ENCODE results near the gene SORBS1.

SORBS1 gene

DNA sequence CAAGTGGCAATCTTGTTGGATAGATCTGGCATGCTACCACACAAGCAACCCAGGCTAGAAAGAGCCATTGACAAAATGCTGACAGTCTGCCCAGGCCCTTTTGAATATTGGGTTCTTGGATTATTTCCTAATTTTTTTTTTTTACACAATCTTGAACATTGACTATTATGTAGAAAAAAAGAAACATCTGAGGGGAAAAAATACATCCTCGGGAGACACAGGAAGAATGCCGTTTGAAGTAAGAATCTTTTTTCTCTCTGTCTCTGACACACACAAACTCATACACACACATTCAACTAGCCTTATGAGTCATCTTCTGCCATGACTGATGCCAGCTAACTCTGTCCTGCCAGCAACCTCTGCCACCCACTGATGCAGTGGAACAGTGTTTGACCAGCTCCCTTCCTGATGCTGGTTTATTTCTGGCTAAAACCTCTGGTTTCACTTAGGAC lies 47.2 kb downstream of the SORBS1 start:
- DNase-seq (ENCODE audit: low spot score) = peak; percentile 76

DNA sequence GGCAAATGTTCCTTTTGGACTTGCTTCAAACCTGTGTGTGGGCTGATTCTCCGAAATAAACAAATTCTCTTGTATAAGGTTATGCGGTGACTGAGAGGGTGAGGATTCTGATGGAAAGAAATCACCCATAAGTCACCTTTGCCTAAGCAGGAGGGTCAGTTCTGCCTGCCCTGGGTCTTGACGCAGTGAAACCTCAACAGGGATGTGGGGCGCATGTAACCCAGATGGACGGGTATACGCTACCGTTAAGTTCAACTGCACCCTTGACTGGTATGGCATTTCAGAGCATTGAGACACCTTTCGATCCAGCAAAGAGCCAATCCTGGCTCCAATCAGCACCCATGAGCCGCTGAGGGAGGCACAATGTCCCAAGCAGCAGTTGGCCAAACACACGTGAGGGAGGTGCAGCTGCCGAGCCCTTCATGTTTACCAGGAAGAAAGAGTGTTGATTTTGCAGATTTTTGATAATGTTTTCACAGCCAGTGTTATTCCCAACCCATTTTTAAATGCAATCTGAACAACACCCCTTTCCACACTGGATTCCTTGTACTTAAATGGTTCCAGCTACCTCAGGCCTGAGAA lies 48.1 kb downstream of the SORBS1 start:
- DNase-seq (ENCODE audit: low spot score) = no peak

DNA sequence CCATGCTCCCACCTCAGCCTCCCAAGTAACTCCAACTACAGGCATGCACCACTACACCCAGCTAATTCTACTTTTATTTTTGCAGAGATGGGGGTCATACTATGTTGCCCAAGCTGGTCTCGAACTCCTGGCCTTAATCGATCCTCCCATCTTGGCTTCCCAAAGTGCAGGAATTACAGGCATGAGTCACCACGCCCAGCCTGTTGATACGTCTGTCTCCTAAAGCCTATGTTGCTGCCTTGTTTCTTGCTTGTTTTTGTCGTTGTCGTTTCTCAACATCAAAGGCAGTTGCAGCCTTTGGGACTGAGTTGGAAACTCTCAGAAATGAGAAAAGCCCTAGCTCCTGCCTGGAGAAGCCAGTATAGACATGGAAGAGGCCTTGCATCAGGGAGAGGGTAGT lies 49.9 kb downstream of the SORBS1 start:
- DNase-seq (ENCODE audit: low spot score) = no peak

DNA sequence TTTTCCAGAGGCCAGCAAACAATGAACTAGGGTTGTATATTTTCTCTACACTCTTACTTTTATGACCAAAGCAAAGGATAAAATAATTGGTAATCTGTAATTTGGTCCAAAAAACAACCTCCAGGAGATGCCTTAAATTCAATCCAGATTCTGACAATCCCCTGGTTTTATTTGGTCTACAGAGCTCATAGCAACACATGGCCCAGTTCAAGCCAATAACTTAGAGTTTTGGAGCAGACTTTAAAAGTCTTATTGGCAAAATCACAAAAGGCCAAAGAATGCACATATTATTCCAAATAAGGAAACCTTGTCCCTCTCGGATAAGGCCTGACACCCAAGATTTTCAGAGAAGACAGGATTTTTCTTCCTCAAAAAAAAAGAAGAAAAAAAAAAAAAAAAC lies 51.9 kb downstream of the SORBS1 start:
- no peak for DNase-seq (ENCODE audit: low spot score)

DNA sequence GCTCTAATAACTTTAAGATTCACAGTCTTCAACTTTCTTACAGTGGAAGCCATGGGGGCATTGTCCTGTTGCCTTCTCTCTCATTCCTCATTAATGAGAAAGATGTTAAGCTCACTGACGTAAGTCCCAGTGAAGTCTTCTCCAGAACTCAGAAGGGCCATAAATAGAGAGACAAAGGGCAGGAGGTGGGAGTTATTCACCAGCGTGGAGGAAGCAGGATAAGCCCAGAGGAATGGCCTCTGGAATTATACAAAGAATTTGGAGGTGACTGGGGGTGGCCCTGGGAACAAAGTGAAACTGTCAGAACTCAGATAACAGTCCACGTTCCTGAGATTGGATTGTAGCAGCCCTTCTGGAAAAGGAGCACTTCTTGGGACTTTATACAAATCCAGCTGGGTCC lies 52.4 kb downstream of the SORBS1 start:
- no peak for DNase-seq (ENCODE audit: low spot score)

DNA sequence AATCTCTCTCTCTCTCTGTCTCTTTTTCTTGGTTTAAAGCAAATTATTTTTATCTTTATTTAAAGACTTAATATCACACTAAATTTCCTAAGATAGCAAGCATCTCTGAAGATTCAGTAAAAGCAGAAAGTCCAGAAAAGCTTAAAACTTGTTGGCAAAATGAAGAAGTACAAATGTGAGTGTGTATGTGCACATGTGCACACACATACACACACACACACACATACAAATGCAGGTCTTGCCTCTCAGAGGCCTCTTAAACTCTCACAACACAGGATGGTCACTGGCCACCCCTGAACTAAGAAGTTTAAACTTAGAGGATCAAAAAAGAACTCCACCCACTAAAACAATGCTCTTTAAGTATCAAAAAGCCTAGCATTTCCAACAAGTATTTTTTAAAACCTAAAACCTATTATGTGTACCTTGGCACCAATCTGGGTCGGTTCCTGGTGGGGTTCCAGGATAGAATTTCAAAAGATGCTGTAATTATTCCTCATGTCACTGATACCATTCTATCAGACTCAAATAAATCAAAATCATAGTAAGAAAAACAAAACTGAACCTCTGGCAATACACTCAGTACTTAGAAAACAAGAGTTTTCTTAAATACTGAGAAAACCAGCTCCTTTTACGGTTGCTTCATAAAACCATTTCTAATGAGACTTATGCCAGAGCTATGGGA lies 55.0 kb downstream of the SORBS1 start:
- no peak for DNase-seq (ENCODE audit: low spot score)

DNA sequence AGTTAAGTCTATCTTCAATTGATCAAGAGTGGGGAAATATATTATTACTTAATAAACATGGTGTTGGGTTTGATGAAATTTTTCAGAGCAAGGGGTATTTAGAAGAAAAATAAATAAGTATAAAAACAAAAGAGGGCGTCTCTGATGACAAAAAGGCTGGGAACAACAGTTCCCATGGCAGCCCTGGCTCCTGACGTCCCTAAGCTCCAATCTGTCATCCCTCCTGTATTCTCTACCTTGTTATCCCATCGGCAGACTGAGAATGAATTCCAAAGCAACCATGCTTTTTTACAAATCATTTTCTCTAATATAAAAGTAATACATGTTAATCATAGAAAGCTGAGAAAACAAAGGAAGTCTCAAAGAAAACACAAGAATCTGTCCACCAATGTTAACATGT lies 55.5 kb downstream of the SORBS1 start:
- no peak for DNase-seq (ENCODE audit: low spot score)

DNA sequence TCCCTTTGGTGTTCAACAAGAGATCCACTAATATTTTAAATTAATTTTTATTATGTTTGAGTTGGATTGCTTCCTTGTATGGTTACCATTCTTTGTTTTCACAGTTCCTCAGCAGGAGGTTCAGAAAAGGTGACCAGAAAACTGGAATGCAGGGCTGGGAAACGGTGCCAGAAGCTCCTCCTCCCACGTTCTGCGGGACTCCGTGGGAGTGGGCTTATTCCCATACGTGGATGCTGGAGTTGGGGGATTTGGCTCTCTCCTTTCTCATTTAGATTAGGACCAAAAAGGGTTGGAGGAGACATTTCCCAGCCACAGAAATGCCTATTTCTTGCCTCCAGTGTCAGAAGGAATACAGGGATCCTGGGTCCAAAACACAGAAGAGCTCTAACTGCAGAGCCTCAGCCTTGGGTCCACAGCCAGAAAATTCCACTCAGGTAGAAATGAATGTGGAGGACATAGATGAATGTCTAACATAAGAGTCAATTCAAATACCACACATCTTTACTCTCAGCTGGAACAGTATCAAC lies 56.0 kb downstream of the SORBS1 start:
- DNase-seq (ENCODE audit: low spot score) = no peak

DNA sequence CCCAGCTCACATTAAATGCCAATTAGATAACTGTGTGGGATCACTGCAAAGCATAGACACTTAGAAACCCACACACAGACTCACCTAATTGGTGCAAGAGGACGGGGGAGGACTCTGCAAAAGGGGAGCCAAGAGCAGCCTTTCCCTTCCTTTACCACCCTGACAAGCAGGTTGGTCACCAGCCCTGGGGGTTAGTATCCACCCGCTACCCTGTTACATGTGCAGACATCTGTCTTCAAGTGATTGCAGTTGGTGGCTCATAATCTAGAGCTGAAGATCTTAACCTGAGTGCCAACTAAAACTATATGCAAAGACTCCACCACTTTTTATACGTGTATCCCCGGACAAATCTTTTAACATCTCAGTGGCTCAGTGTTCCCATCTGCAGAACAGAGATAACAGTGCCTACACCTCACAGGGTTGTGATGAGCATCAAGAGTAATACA lies 56.9 kb downstream of the SORBS1 start:
- no peak for DNase-seq (ENCODE audit: low spot score)

DNA sequence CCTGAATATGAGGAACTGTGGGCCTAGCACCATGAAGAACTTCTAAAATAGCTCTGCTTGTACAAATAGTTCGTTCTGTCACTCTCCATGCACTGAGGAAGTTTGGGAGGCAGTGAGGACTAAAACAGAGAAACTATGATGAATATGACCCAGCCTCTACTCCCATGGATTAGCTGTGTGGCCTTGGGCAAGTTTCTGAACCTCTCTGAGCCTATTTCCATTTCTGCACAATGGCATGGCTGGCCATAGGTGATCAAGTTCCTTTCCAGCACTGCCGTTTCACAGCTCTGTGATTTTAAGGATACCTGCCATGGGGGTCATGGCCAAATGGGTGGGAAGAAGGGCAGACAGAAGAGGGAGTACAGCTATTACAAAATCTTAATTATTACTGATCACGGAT lies 57.6 kb downstream of the SORBS1 start:
- DNase-seq (ENCODE audit: low spot score) = no peak

DNA sequence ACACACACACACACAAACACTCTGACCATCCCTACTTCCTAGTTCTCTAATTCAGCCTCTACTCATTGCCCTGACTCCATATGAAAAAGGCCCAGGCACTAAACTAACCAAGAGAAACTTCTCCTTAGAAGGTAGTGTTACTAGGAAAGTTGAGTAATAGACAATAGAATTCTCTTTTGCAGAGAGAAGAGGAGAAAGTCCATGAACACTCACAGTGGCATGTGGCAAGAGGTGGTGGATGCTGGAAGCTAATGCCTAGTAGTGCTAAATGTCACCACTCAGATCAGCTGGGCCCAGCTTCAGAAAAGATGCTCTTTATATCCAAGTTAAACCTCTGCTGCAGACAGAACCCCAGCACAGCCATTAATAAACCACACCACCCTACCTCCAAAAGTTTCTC lies 58.2 kb downstream of the SORBS1 start:
- no peak for DNase-seq (ENCODE audit: low spot score)

DNA sequence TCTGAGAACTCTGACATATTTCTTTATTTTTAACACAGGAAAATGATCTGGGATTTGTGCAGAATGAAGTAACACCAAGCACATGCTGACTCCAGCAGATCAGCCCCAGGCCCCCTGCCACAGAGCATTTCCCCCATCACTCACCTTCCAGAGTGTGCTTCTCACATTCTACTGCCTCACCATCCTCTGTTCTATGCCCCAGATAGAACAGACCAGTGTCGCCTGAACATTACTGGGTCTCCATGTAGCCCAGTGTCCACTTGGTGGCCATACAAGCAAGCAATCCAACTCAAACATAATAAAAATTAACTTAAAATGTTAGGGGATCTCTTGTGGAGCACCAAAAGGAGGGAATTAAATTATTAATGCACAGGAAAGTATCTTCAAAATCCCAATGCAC lies 58.8 kb downstream of the SORBS1 start:
- no peak for DNase-seq (ENCODE audit: low spot score)

DNA sequence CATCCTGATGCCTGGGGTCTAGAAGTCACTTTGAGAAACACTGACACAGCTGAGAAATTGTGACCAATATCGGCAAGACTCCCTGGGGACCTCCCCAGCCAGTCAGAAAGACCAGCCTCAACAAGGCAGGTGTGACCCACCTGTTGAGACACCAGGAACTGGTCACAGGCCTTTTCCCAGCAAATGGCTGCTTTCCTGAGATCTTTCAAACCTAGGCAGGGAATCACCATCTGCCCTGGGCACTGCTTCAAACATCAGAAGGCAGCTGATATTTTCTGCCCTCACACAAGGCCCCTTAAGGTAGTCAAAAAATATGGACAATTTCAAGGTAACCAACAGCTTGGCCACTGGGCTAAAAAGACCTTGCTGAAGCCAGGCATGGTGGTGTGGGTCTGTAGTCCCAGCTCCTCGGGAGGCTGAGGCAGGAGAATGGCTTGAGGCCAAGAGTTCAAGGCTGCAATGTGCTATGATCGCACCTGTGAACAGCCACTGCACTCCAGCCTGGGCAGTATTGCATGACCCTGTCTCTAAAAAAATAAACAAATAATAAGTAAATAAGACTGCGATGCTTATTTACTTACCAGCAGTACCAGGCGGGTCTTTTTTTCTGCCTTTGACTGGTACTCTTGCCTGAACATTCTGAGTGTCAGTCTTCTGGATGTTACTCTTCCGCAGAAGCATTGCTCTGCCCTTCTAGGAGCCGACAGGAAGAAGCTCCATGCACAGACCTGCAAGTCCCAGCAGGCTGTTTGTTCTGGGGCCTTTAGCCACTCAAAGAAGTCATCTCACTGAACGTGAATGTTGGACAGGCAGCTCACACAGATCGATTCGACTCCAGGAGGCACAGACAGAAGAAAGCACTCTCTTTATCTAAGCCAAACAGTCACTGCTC lies 59.7 kb downstream of the SORBS1 start:
- DNase-seq (ENCODE audit: low spot score) = no peak

DNA sequence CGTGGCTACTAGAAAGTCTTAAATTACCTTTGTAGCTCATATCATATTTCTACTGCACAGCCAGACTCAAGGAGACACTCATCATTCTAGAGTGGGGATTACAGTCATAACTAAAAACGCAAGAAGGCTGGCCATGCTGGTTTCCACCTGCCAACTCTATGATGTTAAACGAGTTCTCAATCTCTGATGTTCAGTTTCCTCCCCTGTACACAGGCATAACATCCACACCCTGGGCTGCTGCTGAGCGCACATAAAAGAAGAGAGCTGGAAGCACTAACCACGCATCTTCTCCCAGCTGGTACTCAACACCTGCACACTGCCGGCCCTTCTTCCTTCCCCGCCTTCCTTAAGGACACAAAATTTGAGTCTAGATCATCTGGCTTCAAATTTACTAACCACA lies 60.5 kb downstream of the SORBS1 start:
- DNase-seq (ENCODE audit: low spot score) = no peak

DNA sequence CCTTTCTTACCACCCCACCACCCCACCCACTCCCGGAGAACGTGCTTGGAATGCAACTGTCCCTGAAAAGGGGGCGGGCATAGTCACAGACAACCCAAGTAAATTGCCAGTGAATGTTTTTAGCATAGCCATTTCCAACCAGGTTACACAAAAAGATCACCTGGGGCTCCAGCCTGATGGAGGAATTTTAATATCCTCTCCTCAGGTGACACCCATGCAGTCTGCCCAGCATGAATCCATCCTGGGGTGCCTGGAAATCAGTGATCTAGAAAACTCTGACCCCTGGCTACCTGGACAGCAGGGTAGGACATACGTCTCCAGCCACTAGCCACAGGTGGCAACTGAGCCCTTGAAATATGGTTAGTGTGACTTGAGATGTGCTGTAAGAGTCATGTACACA lies 61.1 kb downstream of the SORBS1 start:
- DNase-seq (ENCODE audit: low spot score) = no peak

DNA sequence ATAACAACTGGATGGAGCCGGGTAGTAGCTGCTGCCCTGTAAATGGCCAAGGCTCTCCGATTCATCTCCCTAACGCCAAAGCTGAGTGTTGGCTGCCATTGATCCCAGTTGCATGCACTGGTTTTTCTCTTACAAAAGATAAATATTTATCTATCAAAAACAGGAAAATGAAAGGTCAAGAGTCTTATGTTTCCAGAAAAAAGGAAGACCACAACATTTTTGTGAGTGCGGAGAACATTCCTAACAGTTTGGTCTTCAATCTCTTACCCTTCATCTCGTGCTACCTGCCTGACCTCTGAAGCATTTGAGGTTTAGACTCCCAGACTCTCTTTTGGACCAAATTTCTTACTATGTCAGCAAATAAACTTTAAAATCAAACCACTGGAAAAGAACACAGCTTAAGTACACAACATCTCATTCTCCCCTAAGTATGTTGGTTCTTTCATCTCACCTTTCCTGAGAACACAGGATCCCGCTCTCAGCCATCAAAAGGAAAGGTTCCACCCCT lies 61.6 kb downstream of the SORBS1 start:
- no peak for DNase-seq (ENCODE audit: low spot score)

DNA sequence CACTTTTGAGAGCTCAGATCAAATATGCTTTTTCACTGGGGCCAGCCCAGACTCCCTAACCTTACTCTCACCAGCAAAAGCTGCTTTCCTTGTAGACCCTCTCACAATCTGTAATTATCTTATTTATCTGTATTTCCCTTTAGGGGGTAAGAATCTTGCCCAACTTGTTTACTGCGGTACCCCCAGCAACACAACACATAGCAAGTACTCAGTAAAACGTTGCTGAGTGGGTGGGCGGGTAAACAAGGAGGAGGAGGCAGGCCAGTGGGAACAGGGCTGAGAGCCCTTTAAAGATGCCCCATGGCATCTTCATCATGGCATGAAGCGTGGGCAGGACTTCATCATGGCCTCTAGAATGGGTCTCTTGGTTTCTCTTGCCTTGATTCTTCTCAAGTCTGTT lies 64.2 kb downstream of the SORBS1 start:
- DNase-seq (ENCODE audit: low spot score) = no peak

DNA sequence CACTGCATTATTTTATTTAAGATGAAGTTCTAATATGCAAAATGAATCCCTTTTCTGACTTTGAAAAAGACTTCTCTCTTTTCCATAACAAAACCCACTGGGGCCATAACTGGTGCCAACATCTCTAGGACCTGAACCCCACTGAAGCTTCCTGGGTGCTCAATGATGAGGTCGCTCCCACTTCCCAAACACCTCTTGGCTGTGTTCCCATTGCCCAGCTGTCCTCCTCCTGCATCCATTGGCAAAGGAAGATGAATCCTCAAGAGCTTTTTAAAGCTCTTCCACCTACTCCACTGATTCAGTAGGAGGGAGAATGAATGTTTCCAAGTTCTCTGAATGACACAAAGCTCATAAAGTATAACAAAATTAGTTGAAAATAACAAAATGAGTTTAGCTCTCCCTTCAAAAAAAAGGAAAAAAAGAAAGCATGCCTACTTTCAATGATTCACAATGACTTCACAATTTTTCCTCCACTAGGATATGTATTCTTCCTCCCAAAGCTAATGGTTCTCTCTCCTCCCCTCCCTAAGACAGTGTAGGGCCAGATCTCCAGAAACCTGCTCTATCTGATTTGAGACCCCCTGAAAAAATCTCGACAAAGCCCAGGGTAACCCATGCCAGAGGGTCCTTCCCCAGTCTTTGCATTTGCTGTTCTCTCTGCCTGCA lies 64.8 kb downstream of the SORBS1 start:
- DNase-seq (ENCODE audit: low spot score) = no peak

DNA sequence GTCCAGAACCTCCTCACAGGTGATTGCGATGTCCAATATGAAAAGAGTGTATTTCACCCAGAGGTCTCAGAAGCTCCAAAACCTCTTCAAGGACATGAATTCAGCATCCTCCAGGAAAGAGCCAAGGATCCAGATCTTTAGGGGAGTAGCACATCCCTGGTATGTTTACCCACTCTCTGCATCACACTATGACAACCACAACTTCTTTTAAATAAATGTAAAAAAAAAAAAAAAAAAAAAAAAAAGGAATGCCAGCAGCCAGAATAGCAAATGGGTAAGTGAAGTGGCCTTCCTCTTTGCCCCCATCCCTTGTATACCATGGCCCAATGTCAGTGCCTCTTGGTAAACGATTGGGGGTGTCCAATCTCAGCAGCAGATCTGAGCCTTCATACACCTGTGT lies 67.3 kb downstream of the SORBS1 start:
- DNase-seq (ENCODE audit: low spot score) = no peak

DNA sequence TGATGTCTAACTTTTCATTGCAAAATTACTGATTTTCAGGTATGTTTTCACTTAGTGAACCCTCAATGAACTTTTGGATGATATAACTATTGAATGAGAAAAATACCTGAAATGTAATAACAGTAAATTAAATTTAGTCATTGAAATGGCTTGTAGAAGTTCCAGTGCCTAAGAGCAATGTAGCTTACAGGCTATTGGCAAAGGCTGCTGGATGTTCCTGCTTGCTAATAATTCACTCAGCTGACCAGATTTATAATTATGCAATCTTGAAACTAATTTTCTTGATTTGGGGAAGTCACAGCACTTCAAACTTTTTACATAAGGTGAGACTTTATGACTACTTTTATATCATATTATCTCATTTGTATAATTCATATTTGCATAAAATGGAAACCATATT lies 73.2 kb downstream of the SORBS1 start:
- DNase-seq (ENCODE audit: low spot score) = no peak

DNA sequence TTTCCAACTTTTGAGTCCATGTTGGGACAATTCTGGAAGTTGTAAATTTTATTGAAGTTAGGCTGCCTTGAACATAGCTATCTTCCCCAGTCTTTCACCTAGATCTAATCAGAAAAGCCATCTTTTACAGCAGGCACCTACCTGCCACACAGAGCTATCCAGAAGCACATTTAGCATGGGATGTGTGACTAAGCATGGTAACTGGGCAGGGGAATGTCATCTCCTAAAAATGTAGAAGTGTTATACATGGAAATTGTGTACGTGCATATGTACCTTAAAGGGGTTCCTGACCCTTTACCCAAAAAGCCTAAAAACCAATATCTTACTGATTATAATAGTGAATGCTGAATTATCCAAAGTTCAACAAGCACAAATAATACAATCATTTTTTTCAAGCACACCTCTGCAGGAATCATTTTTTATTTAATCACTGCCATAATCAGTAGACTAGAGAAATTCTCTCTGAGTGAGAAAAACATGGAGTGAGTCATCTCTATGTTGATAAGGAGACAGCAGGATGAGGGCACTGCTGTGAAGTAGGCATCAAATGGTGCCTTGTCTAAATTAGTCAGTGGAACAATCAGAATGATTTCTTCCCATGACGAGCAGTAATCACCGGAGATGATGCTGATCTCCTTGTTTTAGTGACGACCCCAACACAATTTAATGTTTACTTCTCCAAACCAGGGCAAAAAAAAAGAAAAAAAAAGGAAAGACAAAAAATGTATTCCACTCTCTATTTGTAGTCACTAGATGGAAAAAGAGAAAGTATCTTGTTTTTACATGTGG lies 75.9 kb downstream of the SORBS1 start:
- DNase-seq (ENCODE audit: low spot score) = peak; percentile 18
